CD4-positive, alpha-beta T cell treated with Interleukin-15 for 4 hours (primary cell): ENCODE results near the gene TUBE1.
"Not testable (repeated sequence)": the region's sequence is repeated elsewhere in the genome, so short reads cannot be mapped to it uniquely, and the experiment has no call there.

Source experiments
- DNase-seq: peaks from one replicate; pipeline ENCODE4 v3.0.0-alpha.2; 2020; ENCODE audit warnings: low spot score

The TUBE1 gene

GRCh38 chr6:112087136-112087911, at the start of gene TUBE1, which contains the start of gene FAM229B:
Gene TUBE1 (minus strand): TSS chr6:112087482. CDS start chr6:112087434, 48 bp downstream.
Gene FAM229B (plus strand): TSS chr6:112087591. CDS start chr6:112099284, 11,693 bp downstream.
- peak; percentile 92 for DNase-seq

DNA sequence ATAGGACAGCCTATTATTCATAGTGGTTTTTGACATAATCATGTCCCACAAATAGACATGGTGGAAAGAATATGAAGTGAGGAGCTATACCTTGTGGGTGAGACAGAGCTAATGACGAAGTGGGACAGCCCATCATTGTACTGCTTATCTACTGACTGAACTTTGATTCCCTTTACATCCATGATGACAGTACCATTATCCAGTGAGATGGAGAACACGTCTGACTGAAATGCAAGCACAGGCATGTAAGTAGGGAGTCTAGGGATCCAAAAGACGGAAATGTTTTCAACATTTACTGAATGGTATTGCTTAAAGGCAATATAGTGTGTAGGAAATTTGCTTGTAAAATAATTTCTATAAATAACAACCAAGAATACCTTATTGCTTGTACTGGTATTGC, 43.6 kb upstream of the TUBE1 start:
- DNase-seq: no peak

GRCh38 chr6:112128208-112128607, 40.9 kb upstream of the TUBE1 start:
- DNase-seq: no peak

GRCh38 chr6:112123982-112124381, 36.7 kb upstream of the TUBE1 start:
- no peak for DNase-seq

DNA sequence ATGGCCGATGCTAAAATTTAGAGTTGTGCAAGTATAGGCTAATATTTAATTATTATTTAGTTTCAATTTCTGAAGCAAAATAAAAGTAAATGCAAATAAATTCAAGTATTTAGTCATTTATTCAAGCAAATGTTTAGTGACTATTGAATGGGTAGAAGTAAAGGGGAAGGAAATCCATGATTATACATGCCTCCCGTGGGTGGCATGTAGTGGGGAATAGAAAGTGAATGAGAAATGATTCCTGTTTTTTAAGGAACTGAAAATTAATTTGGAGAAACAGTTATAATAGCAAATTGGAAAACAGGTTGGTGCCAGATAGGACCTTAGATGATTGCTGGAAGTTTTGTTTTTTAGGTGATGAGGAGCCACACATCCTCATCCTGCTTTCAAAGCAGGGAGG, 35.5 kb upstream of the TUBE1 start:
- no peak for DNase-seq

DNA sequence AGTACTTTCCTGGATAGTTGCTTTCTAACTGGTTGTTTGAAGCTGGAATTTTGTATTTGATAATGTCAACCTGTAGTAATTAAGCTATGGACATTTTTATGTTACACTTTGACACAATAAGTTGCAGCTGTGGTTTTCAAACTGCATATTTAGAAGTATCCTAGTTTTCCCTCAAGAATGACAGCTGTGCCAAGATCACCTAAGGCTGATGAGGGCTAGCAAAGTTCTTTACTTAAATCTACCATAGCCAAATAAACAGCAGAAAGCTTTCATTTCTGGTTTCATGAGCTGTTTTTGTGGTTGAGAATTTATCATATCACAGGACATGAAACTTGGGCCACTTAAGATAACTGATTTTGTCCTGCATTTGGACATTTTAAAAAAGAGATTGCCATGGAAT, 30.8 kb upstream of the TUBE1 start:
- no peak for DNase-seq

- DNase-seq: no peak
These were observed 30.3 kb upstream of the TUBE1 start for GRCh38 chr6:112117554-112117953.

DNA sequence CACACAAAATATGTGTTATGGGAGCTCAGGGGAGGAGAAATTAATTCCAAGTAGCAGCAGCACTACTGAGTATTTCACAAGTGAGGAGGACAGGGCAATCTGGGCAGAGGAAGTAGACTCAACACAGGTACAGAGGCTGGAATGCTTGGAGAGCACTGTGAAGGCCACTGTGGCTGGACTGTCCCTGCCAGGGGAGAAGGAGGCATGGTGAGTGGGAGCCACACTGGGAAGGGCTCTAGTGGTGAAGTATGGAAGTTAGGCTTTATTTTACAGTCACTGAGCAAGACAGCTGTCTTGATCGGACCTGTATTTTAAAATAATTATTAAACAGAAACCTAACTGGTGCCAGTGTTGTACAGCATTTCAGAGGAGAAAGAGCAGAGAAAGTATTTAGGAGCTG, 28.9 kb upstream of the TUBE1 start:
- DNase-seq: no peak

DNA sequence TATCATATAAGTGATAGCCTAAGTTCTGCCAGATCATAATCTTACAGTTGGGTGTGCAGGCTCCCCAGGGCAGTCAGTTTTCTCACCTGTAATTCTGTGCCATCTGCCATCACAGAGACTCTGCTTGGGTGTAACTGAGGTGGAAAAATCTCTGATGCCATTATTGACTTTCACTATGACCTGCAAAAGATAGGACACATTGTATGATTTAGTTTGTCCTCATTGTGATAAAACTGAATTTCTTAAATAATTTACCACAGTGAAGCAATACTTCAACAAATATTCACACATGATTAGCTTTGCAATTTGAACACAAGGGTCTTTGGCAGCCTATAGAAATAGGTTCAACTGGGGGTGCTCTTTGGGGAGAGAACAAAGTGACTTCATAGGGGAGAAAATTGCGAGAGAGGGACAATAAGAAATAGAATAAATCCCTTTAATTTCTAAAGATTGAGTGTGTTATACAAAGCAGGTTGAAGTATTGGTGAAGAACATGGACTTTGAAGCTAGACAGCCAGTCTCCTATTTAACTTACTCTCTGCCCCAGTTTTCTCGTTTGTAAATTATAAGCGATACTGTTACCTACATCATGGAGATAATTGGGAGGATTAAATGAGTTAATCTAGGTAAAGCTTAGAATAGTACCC, 27.4 kb upstream of the TUBE1 start:
- no peak for DNase-seq

GRCh38 chr6:112113918-112114317, 26.6 kb upstream of the TUBE1 start:
- DNase-seq: no peak

GRCh38 chr6:112113431-112113830, 26.1 kb upstream of the TUBE1 start:
- DNase-seq: no peak

DNA sequence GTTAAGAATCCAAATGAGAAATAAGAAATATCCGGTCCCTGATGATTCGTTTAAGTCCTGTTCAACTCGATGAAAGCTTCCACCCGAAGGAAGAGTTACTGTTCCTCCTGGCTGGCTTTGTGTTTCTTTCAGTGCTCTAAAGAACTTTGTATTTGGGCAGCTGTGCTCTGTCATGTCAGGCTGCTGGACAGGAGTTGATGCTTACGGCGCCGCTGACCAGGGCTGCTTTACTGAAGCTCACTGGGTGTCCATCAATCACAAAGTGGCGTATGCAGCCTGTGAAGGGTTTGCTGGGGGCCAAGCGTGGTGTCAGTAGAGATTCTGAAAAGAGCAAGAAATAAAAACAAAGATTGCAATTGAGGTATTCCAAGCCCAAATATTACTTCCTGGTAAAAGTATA, 22.0 kb upstream of the TUBE1 start:
- no peak for DNase-seq

DNA sequence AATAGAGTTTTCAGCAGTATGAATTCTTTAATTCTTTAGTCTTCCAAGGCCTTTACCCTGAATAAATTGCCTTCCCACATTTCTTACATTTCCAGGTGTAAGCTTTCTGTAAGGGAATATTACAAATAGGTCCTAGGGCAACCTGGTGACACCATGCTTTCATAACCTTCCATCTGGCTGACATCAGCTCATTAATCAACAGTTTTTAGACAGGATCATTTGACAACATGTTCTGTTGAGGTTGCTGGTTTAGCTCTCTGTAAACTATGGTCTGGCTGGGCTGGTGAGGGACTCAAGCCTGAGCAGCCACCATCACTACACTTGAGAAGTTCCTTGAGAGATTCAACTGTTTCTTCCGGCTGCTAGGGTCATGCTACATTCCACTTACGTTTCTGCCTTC, 19.3 kb upstream of the TUBE1 start:
- no peak for DNase-seq

- DNase-seq: not testable (repeated sequence)
These were observed 18.7 kb upstream of the TUBE1 start for GRCh38 chr6:112106026-112106425.

DNA sequence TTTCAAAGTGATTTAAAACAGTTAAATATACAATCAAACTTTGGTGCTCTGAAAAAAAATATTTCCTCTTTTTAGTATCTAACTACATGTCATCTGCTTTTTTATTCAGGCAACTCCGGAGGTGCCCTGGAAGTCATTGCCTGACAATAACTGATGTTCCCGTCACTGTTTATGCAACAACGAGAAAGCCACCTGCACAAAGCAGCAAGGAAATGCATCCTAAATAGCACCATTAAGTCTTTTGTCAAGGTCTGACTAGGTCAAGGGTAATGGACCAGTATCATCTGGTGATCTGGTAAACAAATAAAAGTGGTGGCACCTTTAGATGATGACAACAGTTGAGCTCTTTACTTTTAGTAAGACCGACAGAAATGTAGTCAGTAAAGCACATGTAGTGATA, 13.3 kb upstream of the TUBE1 start:
- DNase-seq: no peak

GRCh38 chr6:112096901-112097300, 9.6 kb upstream of the TUBE1 start:
- no peak for DNase-seq

- no peak for DNase-seq
These were observed 634 bp upstream of the TUBE1 start for GRCh38 chr6:112087916-112088315.

DNA sequence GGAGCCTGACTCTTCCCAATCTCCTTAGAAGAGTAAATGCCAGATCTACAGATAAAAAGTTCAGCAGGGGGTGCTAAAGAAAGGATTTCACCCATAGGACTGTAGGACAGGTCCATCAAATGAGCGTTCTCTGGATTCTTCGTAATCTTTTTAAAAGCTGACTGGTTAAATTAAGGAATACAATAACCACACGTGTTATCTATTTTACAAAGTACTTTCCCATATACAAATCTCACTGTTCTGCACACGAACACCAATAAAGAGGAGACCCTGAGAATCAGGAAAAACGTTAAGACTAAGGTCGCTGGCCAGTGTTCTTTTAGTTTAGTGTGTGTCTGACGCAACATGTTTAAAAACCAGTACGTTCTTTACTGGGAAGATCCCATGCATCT, 542 bp downstream of the TUBE1 start:
- no peak for DNase-seq

DNA sequence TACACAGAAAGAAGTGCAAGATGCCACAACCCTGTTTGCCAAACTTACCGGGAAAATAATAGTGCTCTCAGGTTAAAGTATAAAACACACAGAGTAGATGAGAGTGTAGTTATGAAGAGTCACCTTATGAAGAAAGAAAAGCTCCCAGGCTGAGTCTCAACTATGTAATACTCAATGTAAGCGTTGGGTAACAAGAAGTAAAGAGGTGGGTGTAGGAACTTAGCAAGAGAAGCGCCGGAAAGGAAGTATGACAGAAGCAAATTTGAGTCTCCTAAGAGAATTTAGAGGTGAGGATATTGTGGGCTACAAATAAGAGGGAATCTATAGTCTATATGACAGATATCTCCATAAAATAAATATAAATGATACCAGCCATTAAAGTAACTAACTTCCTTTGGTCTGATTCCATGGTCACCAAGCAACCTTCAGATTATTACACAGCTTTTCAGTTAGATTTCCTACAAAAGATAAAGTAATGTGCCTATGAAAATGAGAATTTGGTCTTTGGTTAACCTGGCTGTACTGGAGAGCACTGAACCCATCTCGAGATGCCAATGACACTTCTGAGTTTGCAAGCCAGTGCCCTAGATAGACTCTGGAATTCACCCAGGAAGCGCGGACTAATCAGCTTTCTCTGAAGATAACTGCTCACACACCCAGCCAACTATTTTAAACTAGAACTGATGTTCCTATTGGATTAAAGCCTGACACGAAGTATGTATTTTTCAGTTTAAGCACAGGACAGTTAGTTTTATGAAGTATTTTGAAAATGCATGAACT, 1.8 kb downstream of the TUBE1 start:
- DNase-seq: no peak

DNA sequence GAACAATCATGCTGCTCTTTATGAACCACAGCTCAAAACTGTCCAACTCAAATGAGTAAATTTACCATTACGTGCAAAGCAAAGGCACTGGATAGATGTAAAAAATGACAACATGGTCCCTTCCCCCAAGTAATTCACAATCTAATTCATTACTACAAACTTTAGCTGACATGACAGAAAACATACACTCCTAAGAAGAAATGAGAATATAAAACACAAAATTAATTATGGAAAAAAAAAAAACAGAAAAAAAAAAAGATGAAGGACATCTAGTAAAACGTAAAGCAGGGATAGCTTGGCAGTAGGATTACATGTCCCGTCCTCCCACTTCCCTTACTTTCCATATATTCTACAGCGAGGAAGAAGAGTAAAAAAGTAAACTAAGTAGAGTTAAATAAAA, 5.7 kb downstream of the TUBE1 start:
- DNase-seq: no peak

DNA sequence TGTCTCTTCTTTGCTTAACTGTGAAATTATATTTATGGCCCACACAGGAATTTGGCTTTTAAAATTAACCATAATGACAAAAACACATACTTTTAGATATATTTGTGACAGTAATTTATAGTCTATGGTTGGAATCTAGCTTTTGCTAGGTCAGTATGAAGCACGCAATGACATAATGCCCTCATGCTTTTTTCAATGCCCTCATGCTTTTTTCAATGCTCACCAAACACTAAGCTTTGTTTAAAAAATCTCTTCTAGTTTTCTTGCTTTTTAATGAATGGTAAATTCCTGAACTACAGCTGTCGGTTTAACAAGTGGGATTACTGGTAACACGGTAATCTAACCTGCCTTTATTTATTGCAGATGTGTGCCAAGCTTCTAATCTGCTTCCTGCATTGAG, 20.7 kb downstream of the TUBE1 start:
- DNase-seq: no peak

DNA sequence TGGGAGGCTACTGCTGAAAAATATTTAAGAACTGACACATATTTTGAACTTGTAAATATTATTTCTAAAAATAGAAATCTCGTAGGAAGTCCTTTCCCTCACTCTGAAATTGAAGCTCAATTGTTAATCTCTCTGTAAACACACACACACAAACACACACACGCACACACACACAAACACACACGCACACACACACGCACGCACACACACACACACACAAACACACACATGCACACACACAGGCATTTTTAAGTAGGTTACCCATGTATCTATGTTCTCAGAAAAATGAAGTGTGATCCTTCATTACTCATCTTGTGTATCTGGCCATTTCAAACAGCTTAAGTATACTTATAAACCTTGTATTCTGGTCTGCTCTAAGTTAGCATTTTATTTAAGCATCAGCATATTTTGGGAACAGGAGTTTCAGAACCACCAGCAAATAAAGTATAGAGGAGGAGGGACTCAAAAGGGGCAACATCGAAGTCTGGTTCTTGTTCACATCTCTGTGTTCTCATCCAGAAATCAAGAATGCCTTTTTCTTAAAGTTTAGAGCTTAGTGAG, 21.8 kb downstream of the TUBE1 start:
- DNase-seq: no peak

DNA sequence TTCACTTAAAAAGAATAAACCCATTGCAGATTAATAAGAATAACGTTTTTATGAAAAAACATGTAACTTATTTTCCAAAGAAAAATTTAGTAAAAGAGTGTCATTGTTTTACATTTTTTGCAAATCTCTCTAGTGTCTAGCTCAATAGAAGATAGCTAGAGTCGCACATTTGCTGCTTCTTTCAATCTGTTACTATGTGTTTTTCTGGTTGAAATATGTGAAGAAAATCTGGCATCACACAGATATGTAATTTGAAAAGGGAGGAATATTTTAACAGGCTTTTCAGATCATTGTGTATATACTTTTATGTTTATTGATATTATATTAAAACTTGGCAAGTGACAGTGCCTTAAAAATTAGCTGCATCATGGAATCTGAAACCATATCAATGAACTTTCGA, 24.3 kb downstream of the TUBE1 start:
- DNase-seq: no peak
